Thoracic aorta (tissue), 2 donors: Measurements from ENCODE around the gene METAP1. TPM values are rescaled to one million over a fixed set of nuclear protein-coding genes. Genes with fewer than 3 reads are reported as not detected.
A peak's percentile ranks its signal among the peaks of the same experiment; 100 is the strongest.
"Not testable (repeated sequence)": the region's sequence is repeated elsewhere in the genome, so short reads cannot be mapped to it uniquely, and the experiment has no call there.

Experiments
- ATAC-seq: fragments of 150-250 bp; one replicate; pipeline ENCODE4 v1.8.0; 2017; ENCODE audit warnings: low read depth; ENCODE audit not compliant: insufficient number of reproducible peaks, low FRiP score
- DNase-seq: peaks from one replicate; pipeline ENCODE4 v3.0.0-alpha.2; 2020; ENCODE audit warnings: low spot score
- H3K27ac ChIP-seq, 2 donors: fragments of 200-600 bp; sonication (generic); 1 replicate in 1 of 2; 2 replicates in 1 of 2; pipeline ENCODE4 v1.5.1; 2016; ENCODE audit warnings: mild to moderate bottlenecking in 2 of 2, moderate library complexity in 2 of 2
- H3K27me3 ChIP-seq: fragments of 200-600 bp; sonication (generic); replicated peaks from 2 replicates; pipeline ENCODE4 v1.6.0; 2016; ENCODE audit warnings: mild to moderate bottlenecking; ENCODE audit not compliant: insufficient read depth
- H3K36me3 ChIP-seq: fragments of 200-600 bp; sonication (generic); one replicate; pipeline ENCODE4 v1.5.1; 2016
- H3K4me1 ChIP-seq, 2 donors: fragments of 200-600 bp; sonication (generic); 1 replicate in 1 of 2; 2 replicates in 1 of 2; pipeline versions ENCODE4 v1.5.1 to v1.6.0; 2016; ENCODE audit warnings: low read depth in 2 of 2, mild to moderate bottlenecking in 1 of 2; ENCODE audit not compliant: control insufficient read depth in 1 of 2
- H3K4me3 ChIP-seq: fragments of 200-600 bp; sonication (generic); 2 replicates; pipeline ENCODE4 v1.5.1; 2016; ENCODE audit warnings: mild to moderate bottlenecking
- H3K9me3 ChIP-seq: fragments of 200-600 bp; sonication (generic); 2 replicates; pipeline ENCODE4 v1.5.1; 2016
- total RNA-seq, 2 donors: library from RNA; depleted of rRNA; stranded (reverse); fragments of >200 nt; gene quantifications; one replicate each; pipeline versions ENCODE4 v1.1.0 to v1.2.3, GENCODE V29; 2016
- TF ChIP-seq, protein P1 (sequence below): fragments of 200-600 bp; sonication (generic); IDR thresholded peaks from one replicate; pipeline ENCODE4 v1.5.1; 2019; ENCODE audit warnings: antibody characterized with exemption

METAP1 gene
- total RNA-seq, 2 donors from 2014 or later: 39.7 to 54.9 TPM

DNA sequence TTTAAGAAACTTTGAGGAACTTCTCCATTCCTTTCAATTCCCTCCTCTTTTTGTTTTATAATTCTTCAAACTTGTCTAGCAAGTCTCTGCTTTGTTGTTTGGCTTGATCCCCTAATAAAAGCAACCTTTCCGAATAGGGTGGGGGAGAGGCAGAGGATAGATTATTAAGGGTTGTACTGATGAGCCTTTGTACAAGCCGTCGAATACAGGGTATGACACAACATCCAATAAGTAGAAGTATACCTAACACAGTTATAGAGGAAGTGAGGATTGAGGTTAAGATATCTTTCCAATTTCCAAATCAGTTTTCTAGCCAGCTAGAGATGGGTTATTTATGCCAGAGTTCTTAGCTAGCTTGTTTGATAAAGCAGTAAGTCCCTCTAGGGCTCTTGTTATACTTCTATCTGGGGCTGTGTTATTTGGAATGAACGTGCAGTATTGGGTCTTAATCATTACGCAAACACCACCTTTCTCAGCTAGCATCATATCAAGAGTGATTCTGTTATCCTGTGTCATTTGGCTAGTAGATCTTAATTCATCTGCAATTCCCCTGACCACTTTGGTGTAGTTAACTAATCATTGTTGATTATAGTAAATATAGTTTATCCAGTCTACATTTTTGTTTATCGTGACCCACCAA, 18.5 kb downstream of the METAP1 start:
- ATAC-seq (no peak), DNase-seq (no peak)
- Histone ChIP-seq H3K4me3 (peak overlapping the region; percentile 44), H3K36me3 (no peaks in the 10 kb centered on the region), H3K4me1 (peaks cover 0 to 28% of the 10 kb centered on the region in 2 donors), H3K9me3 (peaks cover 5% of the 10 kb centered on the region), H3K27ac (peak overlapping the region; percentile 81 to 88), H3K27me3 (no peaks in the 10 kb centered on the region)
- TF ChIP-seq, protein P1, sequence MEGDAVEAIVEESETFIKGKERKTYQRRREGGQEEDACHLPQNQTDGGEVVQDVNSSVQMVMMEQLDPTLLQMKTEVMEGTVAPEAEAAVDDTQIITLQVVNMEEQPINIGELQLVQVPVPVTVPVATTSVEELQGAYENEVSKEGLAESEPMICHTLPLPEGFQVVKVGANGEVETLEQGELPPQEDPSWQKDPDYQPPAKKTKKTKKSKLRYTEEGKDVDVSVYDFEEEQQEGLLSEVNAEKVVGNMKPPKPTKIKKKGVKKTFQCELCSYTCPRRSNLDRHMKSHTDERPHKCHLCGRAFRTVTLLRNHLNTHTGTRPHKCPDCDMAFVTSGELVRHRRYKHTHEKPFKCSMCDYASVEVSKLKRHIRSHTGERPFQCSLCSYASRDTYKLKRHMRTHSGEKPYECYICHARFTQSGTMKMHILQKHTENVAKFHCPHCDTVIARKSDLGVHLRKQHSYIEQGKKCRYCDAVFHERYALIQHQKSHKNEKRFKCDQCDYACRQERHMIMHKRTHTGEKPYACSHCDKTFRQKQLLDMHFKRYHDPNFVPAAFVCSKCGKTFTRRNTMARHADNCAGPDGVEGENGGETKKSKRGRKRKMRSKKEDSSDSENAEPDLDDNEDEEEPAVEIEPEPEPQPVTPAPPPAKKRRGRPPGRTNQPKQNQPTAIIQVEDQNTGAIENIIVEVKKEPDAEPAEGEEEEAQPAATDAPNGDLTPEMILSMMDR: no peak

DNA sequence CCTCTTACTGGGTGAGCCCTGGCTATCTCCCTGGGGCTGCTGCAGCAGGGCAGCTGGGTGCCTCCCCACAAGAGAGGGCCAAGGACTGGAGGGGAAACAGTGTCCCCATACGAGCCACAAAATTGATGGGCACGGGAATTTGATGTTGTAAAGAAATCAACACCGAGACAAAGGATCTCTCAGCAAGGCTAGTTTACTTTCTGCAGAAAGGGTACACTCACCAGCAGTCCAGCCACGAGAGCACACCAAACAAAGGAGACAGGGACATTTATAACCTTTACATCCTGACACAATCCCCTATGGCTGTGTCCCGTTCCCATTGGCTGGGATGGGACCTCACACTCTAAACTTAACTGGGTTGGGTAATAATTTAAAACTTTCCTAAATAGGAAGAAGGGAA, 25.9 kb downstream of the METAP1 start:
- H3K36me3 ChIP-seq: no peaks in the 10 kb centered on the region
- no peak overlapping the region for H3K27ac ChIP-seq
- TF ChIP-seq, protein P1: no peak
- H3K4me3 ChIP-seq: no peak overlapping the region
- no peak for DNase-seq
- no peaks in the 10 kb centered on the region for H3K27me3 ChIP-seq
- H3K9me3 ChIP-seq: peaks cover 9% of the 10 kb centered on the region
- peaks cover 0 to 40% of the 10 kb centered on the region in 2 donors for H3K4me1 ChIP-seq
- ATAC-seq: no peak

DNA sequence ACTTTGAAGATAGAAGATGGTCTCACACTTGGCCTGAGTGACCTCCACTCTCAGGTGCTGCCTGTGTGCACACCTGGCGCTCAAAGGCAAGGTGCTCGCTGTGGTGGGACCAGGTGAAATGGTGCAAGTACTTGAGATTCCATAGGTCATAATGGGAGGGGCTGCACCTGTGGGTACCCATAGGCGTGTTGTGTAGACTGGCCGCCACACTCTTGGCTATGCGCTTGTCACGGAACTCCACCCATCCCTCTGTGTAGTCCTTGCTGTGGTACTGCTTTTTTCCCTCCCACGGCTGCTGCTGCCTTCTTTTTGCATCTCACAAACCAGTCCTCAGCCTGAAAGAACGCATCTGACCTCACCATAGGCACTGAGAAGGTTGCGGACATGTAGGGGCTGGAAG, 27.0 kb downstream of the METAP1 start:
- Histone ChIP-seq H3K27me3 (no peaks in the 10 kb centered on the region), H3K4me1 (peaks cover 0 to 30% of the 10 kb centered on the region in 2 donors), H3K36me3 (no peaks in the 10 kb centered on the region), H3K4me3 (no peak overlapping the region), H3K27ac (no peak overlapping the region), H3K9me3 (peaks cover 9% of the 10 kb centered on the region)
- ATAC-seq: no peak
- TF ChIP-seq, protein P1: no peak
- DNase-seq: no peak

DNA sequence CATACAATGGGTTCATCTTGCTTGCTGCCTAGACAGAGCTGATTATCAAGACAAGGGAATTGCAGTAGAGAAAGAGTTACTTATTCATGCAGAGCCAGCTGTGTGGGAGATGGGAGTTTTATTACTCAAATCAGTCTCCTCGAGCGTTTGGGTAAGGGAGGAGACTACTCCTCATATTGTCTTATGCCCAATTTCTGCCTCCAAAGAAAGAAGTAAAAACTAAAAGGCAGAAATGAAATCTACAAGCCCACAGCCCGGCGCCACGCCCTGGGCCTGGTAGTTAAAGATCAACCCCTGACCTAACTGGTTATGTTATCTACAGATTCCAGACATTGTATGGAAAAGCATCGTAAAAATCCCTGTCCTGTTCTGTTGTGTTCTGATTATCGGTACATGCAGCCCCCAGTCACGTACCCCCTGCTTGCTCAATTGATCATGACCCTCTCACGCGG, 28.3 kb downstream of the METAP1 start:
- H3K4me3 ChIP-seq, ATAC-seq, H3K36me3 ChIP-seq, H3K9me3 ChIP-seq, DNase-seq, H3K27ac ChIP-seq, H3K27me3 ChIP-seq: not testable (repeated sequence)
- peaks cover 2 to 41% of the 10 kb centered on the region in 2 donors for H3K4me1 ChIP-seq

DNA sequence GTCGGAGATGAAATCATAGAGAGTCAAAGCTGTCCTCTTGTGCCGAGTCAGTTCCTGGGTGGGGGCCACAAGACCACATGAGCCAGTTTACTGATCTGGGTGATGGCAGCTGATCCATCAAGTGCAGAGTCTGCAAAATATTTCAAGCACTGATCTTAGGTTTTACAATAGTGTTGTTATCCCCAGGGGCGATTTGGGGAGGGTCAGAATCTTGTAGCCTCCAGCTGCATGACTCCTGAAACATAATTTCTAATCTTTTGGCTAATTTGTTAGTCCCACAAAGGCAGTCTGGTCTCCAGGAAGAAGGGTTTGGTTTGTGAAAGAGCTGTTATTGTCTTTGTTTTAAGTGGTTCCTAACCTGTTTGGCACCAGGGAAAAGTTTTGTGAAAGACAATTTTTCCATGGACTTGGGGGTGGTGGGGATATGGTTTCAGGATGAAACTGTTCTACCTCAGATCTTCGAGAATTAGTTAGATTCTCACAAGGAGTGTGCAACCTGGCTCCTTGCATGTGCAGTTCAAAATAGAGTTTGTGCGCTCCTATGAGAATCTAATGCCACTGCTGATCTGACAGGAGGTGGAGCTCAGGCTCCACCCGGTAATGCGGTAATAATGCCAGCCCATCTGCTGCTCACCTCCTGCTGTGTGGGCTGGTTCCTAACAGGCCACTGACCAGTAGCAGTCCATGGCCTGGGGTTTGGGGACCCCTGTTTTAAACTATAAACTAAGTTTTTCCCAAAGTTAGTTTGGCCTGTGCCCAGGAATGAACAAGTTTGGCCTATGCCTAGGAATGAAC, 29.2 kb downstream of the METAP1 start:
- no peak for DNase-seq
- Histone ChIP-seq H3K36me3 (no peaks in the 10 kb centered on the region), H3K27ac (peak overlapping the region; percentile 40 to 44), H3K27me3 (no peaks in the 10 kb centered on the region), H3K9me3 (peaks cover 9% of the 10 kb centered on the region), H3K4me3 (no peak overlapping the region), H3K4me1 (peaks cover 2 to 49% of the 10 kb centered on the region in 2 donors)
- ATAC-seq: no peak
- TF ChIP-seq, protein P1: no peak
